DND-41 (cell line): Measurements from ENCODE around the gene PTPRJ.

ENCODE experiments used
- EZH2 ChIP-seq: IDR thresholded peaks from 3 replicates; pipeline ENCODE4 v1.6.1; 2012; ENCODE audit warnings: borderline replicate concordance, low read depth, mild to moderate bottlenecking, moderate library complexity, low read length, inconsistent platforms; ENCODE audit not compliant: severe bottlenecking
- TF ChIP-seq, protein P1 (sequence below): IDR thresholded peaks from 2 replicates; pipeline ENCODE4 v1.5.1; 2012; ENCODE audit warnings: borderline replicate concordance, low read length, moderate library complexity, mild to moderate bottlenecking; ENCODE audit not compliant: poor library complexity, severe bottlenecking; ENCODE audit errors: extremely low read depth

DNA sequence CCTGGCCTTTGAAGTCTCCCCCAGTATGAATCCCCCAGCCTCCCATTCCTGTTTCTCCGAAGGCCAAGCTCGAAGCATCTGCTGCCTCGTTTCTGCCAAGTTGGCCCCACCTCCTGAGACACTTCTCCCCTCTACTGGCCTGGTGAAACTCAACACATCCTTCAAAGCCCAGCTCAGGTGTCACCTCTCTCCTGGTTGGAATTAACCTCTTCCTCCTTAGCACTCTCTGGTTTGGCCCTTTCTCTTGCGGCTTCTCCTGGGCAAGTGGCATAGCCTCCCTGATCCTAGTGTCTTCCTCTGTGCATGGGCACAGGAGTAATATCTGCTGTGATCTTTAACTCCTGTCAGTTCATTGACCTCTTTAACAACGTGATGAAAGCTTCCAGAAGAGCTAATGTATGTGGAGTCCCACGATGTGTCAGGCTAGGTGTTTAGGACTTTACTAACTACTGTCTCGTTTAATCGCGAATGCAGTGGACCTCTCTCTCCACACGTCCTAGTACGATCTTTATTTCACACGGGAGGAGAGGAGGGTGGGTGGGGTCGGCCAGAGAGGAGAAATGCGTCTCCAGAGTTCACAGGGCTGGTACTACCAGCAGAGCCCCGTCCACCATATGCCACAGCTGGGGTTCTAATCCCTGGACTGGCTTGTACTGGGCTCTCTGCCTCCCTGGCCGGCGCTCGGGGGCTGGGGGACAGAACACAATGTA, 826 bp upstream of the PTPRJ start:
- TF ChIP-seq, protein P1, sequence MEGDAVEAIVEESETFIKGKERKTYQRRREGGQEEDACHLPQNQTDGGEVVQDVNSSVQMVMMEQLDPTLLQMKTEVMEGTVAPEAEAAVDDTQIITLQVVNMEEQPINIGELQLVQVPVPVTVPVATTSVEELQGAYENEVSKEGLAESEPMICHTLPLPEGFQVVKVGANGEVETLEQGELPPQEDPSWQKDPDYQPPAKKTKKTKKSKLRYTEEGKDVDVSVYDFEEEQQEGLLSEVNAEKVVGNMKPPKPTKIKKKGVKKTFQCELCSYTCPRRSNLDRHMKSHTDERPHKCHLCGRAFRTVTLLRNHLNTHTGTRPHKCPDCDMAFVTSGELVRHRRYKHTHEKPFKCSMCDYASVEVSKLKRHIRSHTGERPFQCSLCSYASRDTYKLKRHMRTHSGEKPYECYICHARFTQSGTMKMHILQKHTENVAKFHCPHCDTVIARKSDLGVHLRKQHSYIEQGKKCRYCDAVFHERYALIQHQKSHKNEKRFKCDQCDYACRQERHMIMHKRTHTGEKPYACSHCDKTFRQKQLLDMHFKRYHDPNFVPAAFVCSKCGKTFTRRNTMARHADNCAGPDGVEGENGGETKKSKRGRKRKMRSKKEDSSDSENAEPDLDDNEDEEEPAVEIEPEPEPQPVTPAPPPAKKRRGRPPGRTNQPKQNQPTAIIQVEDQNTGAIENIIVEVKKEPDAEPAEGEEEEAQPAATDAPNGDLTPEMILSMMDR = no peak
- TF ChIP-seq EZH2 = no peak
